ENCODE data around the gene CTNND2.

CTNND2 gene

DNA sequence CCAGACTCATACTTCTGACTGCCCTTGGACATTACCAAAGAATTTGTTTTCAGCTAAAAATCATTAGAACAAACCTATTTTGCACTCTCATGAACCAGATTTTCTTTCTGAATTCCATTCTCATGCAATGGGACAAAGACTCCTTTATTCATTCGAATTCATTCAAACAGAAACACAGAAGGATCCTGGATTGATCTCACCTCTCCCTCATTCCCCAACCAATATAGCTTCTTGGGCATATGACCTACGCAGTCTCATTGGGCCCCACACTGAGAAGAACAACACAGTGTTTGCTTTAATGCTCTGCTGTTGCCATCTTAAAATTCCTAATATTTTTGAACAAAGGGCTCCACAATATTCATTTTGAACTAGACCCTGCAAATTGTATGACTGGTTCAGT lies 392.4 kb downstream of the CTNND2 start:
- no peaks in the 10 kb centered on the region for H3K27me3 ChIP-seq (ENCODE audit: low read depth, low read length)
- H3K4me1 ChIP-seq (ENCODE audit: control insufficient read depth in 1 of 2, insufficient read depth in 2 of 2, low read length in 2 of 2), result no peaks in the 10 kb centered on the region
- no peak overlapping the region for H3K27ac ChIP-seq (ENCODE audit: low read length)
- no peak overlapping the region for H3K4me3 ChIP-seq (ENCODE audit: low read depth in 1 of 2, low read length in 2 of 2)
- H3K9me3 ChIP-seq (ENCODE audit: control insufficient read depth in 1 of 2, low read length in 2 of 2), result no peaks in the 10 kb centered on the region
- no peaks in the 10 kb centered on the region for H3K36me3 ChIP-seq (ENCODE audit: control insufficient read depth in 1 of 2, insufficient read depth in 2 of 2, low read length in 2 of 2)

DNA sequence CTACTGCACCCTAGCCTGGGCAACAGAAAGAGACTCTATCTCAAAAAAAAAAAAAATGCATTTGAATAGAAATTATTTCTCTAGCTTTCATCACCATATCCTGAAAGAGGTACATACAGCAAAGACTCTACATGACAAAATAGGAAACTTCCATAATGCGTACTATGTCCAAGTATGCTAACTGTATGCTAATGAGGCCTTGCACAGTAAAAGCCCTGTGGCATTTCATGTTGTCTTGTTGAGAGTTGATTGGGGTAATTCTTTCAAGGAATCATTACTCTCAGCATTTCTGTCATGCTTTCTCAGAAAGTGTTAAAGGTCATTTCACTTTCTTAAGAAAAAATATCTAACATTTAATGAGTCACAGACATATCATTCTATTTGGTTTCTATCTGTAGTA lies 393.4 kb downstream of the CTNND2 start:
- Histone ChIP-seq H3K27ac (ENCODE audit: low read length) (no peak overlapping the region), H3K4me1 (ENCODE audit: control insufficient read depth in 1 of 2, insufficient read depth in 2 of 2, low read length in 2 of 2) (no peaks in the 10 kb centered on the region), H3K36me3 (ENCODE audit: control insufficient read depth in 1 of 2, insufficient read depth in 2 of 2, low read length in 2 of 2) (no peaks in the 10 kb centered on the region), H3K4me3 (ENCODE audit: low read depth in 1 of 2, low read length in 2 of 2) (no peak overlapping the region), H3K27me3 (ENCODE audit: low read depth, low read length) (no peaks in the 10 kb centered on the region), H3K9me3 (ENCODE audit: control insufficient read depth in 1 of 2, low read length in 2 of 2) (no peaks in the 10 kb centered on the region)

DNA sequence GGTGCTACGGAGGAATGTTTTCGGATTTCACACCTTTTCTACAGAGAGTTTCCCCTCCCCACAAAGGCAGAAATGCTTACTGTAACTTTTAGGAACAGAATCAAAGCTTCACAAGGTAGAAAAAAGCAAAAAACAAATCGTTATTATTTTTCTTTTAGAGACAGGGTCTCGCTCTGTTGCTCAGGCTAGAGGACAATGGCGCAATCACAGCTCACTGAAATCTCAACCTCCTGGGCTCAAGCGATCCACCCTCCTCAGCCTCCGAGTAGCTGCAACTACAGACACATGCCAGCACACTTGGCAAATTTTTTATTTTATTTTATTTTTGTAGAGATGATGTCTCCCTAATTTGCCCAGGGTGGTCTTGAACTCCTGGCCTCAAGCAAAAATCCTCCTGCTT lies 394.5 kb downstream of the CTNND2 start:
- Histone ChIP-seq H3K4me3 (ENCODE audit: low read depth in 1 of 2, low read length in 2 of 2) (no peak overlapping the region), H3K27me3 (ENCODE audit: low read depth, low read length) (no peaks in the 10 kb centered on the region), H3K27ac (ENCODE audit: low read length) (no peak overlapping the region), H3K4me1 (ENCODE audit: control insufficient read depth in 1 of 2, insufficient read depth in 2 of 2, low read length in 2 of 2) (no peaks in the 10 kb centered on the region), H3K36me3 (ENCODE audit: control insufficient read depth in 1 of 2, insufficient read depth in 2 of 2, low read length in 2 of 2) (no peaks in the 10 kb centered on the region), H3K9me3 (ENCODE audit: control insufficient read depth in 1 of 2, low read length in 2 of 2) (no peaks in the 10 kb centered on the region)

DNA sequence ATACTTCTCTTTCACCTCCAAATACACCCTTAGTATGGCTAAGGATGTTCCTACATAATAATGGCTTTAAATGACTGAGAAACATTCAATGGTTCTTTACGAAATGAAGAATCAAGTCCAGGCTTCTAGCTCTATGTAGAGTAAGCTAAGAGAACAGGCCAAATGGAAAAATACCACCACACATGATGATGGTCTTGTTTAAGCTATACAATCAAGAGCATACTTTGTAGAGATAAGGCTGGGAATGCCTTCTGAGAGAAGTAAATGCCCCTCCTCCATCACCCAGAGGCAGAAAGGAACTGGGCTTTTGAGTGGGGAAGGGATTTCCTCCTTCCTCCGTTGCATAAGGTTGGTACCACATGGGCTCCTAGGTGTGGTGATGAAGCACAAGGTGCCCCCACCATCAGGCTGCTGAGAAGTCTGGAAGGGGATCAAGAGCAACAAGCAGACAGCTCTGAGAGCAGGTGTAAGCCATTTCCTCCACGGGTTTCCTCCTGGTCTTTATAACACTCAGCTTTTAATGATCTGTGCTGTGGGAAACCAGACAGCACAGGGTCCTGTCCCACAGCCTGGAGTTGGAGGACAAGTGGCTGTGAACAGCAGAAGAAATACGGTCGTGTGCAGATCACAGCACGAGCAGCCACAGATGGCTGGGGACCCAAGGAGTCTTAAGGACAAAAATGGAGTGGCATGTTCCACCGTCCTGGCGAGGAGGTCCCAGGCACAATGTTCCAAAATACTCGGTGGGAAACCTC lies 396.9 kb downstream of the CTNND2 start:
- no peaks in the 10 kb centered on the region for H3K27me3 ChIP-seq (ENCODE audit: low read depth, low read length)
- no peaks in the 10 kb centered on the region for H3K4me1 ChIP-seq (ENCODE audit: control insufficient read depth in 1 of 2, insufficient read depth in 2 of 2, low read length in 2 of 2)
- no peak overlapping the region for H3K4me3 ChIP-seq (ENCODE audit: low read depth in 1 of 2, low read length in 2 of 2)
- no peaks in the 10 kb centered on the region for H3K9me3 ChIP-seq (ENCODE audit: control insufficient read depth in 1 of 2, low read length in 2 of 2)
- no peaks in the 10 kb centered on the region for H3K36me3 ChIP-seq (ENCODE audit: control insufficient read depth in 1 of 2, insufficient read depth in 2 of 2, low read length in 2 of 2)
- no peak overlapping the region for H3K27ac ChIP-seq (ENCODE audit: low read length)

DNA sequence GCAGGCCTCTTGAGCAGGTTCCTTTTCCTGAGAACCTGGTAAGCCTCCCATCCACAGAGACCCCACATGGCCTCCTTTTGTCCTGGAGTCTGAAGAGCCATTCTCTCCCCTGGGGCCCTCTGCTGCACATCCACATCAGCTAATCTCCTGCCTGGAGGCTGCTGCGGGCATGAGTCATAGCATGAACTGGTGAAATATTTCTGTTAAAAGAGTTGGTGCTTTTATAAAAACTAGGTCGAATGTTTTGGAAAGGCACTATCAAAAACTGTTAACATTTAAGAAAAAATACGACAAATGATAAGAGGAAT lies 399.4 kb downstream of the CTNND2 start:
- no peak overlapping the region for H3K27ac ChIP-seq (ENCODE audit: low read length)
- no peaks in the 10 kb centered on the region for H3K27me3 ChIP-seq (ENCODE audit: low read depth, low read length)
- H3K9me3 ChIP-seq (ENCODE audit: control insufficient read depth in 1 of 2, low read length in 2 of 2), result no peaks in the 10 kb centered on the region
- H3K36me3 ChIP-seq (ENCODE audit: control insufficient read depth in 1 of 2, insufficient read depth in 2 of 2, low read length in 2 of 2), result no peaks in the 10 kb centered on the region
- H3K4me1 ChIP-seq (ENCODE audit: control insufficient read depth in 1 of 2, insufficient read depth in 2 of 2, low read length in 2 of 2), result no peaks in the 10 kb centered on the region
- H3K4me3 ChIP-seq (ENCODE audit: low read depth in 1 of 2, low read length in 2 of 2), result no peak overlapping the region

DNA sequence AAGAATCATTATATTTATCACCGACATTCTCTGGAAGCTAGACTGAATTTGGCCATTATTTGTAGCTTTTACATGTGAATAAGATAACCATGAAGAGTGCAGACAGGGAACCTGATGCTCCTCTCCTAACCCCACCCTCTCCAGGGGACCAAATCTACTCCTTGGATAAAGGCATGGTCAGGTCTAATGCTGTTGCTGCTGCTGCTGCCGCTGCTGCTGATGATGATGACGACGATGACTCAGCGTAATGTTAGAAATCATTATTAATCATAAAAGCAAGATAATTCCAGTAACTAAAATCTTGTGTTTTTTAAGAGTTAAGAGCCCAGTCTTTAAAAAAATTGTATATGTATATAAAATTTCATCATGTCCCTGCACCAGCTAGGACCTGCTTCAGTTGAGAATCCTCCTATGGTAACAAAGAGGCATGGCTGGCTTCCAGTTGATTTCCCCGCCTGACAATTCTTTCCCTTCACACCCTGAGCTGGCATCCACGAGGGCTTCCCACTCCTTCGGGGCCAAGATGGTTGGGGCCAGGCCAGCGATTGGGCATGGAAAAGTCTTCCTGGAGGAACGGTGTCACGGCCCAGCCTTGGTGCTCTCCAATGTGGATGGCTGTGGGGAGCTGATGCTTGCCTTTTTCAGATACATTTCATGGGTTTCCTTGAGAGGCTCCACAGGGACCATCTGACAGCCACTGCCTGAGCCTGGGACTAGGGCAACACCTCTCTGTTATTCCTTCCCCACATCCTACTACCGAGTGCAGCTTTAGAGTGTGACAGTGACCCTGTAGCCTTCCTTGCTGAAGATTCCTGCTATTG lies 400.0 kb downstream of the CTNND2 start:
- Histone ChIP-seq H3K4me1 (ENCODE audit: control insufficient read depth in 1 of 2, insufficient read depth in 2 of 2, low read length in 2 of 2) (no peaks in the 10 kb centered on the region), H3K27me3 (ENCODE audit: low read depth, low read length) (no peaks in the 10 kb centered on the region), H3K4me3 (ENCODE audit: low read depth in 1 of 2, low read length in 2 of 2) (no peak overlapping the region), H3K27ac (ENCODE audit: low read length) (no peak overlapping the region), H3K36me3 (ENCODE audit: control insufficient read depth in 1 of 2, insufficient read depth in 2 of 2, low read length in 2 of 2) (no peaks in the 10 kb centered on the region), H3K9me3 (ENCODE audit: control insufficient read depth in 1 of 2, low read length in 2 of 2) (no peaks in the 10 kb centered on the region)

DNA sequence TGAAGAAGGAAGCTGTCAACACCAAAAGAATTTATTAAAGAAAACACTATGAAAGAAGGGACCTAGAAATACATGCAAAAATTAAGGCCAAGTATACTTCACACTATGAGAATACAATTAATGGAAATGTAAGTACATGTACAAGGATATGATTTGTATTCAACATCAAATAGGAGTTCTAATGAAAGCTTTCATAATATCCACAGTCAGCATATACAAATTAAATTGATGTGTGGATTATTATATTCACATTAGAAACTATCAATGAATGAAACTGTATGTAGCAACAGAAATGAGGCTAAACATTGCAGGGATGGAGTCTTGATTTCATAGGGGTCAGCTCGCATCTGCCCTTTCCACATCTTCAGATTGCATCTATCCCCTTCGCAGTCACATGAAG lies 401.5 kb downstream of the CTNND2 start:
- Histone ChIP-seq H3K27ac (ENCODE audit: low read length) (no peak overlapping the region), H3K9me3 (ENCODE audit: control insufficient read depth in 1 of 2, low read length in 2 of 2) (no peaks in the 10 kb centered on the region), H3K27me3 (ENCODE audit: low read depth, low read length) (no peaks in the 10 kb centered on the region), H3K4me1 (ENCODE audit: control insufficient read depth in 1 of 2, insufficient read depth in 2 of 2, low read length in 2 of 2) (no peaks in the 10 kb centered on the region), H3K36me3 (ENCODE audit: control insufficient read depth in 1 of 2, insufficient read depth in 2 of 2, low read length in 2 of 2) (no peaks in the 10 kb centered on the region), H3K4me3 (ENCODE audit: low read depth in 1 of 2, low read length in 2 of 2) (no peak overlapping the region)

DNA sequence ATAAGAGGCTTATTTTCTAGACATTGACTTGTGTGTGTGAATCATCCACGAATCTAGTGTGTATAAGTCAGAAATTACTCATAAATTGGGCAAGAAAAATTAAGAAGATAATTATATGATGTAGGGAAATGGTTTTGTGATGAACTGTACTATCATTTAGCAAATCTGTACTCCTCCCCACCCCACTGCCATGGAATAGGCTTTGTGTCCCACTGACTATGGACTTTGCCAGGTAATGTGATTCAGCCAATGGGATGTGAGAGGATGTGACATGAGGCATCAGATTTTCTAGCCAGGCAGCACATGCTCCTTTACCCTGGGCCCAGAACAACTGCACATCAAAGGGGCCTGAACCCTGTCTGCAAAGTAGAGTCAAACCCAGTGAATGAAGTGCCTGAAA lies 406.6 kb downstream of the CTNND2 start:
- H3K4me1 ChIP-seq (ENCODE audit: control insufficient read depth in 1 of 2, insufficient read depth in 2 of 2, low read length in 2 of 2), result no peaks in the 10 kb centered on the region
- no peak overlapping the region for H3K4me3 ChIP-seq (ENCODE audit: low read depth in 1 of 2, low read length in 2 of 2)
- H3K27ac ChIP-seq (ENCODE audit: low read length), result no peak overlapping the region
- no peaks in the 10 kb centered on the region for H3K27me3 ChIP-seq (ENCODE audit: low read depth, low read length)
- no peaks in the 10 kb centered on the region for H3K9me3 ChIP-seq (ENCODE audit: control insufficient read depth in 1 of 2, low read length in 2 of 2)
- H3K36me3 ChIP-seq (ENCODE audit: control insufficient read depth in 1 of 2, insufficient read depth in 2 of 2, low read length in 2 of 2), result no peaks in the 10 kb centered on the region

DNA sequence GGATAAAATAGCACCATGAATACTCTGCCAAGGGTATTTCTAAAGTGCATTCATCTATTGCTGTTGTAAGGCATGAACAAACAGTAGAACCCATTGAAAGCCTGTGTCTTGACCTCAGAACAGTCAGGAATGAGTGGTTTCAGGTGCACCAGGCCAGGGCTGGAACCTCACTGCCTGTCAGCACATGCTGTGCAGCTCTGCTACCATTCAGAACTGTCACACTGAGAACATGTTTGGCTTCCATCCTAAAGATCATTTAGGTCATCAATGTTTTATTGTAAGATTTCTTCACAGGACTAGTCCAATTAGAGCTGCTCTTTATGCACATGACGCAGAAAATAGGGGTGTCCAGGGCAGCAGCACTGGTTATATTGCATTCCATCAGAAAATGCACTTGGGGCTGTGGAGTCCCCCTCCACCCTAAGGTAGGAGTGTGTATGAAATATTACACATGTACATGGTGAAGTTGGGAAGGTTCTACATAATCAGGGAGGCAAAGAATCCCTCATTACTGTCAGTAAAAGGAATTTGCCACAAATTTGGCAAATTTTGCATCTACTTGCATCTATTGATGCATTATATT lies 408.0 kb downstream of the CTNND2 start:
- H3K27ac ChIP-seq (ENCODE audit: low read length), result no peak overlapping the region
- no peak overlapping the region for H3K4me3 ChIP-seq (ENCODE audit: low read depth in 1 of 2, low read length in 2 of 2)
- no peaks in the 10 kb centered on the region for H3K4me1 ChIP-seq (ENCODE audit: control insufficient read depth in 1 of 2, insufficient read depth in 2 of 2, low read length in 2 of 2)
- no peaks in the 10 kb centered on the region for H3K36me3 ChIP-seq (ENCODE audit: control insufficient read depth in 1 of 2, insufficient read depth in 2 of 2, low read length in 2 of 2)
- H3K9me3 ChIP-seq (ENCODE audit: control insufficient read depth in 1 of 2, low read length in 2 of 2), result no peaks in the 10 kb centered on the region
- H3K27me3 ChIP-seq (ENCODE audit: low read depth, low read length), result no peaks in the 10 kb centered on the region

DNA sequence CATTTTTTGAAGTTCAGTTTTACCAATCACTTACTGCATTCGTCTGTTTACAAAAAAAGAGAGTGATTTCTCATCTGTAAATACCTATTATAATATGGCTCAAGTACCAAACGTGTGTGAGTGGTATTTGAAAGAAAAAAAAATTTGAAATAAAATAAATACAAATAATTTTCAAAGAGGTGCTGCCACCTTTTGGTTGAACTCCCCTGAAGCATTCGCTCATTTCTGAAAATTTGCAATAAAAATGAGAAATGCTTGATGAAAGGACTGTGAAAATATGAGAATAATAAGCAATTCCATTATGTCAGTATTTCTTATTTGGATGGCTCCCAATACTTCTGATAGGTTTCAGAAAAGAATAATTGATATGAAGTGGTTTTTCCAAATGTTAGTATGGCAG lies 409.9 kb downstream of the CTNND2 start:
- Histone ChIP-seq H3K4me3 (ENCODE audit: low read depth in 1 of 2, low read length in 2 of 2) (no peak overlapping the region), H3K27me3 (ENCODE audit: low read depth, low read length) (no peaks in the 10 kb centered on the region), H3K4me1 (ENCODE audit: control insufficient read depth in 1 of 2, insufficient read depth in 2 of 2, low read length in 2 of 2) (no peaks in the 10 kb centered on the region), H3K9me3 (ENCODE audit: control insufficient read depth in 1 of 2, low read length in 2 of 2) (no peaks in the 10 kb centered on the region), H3K36me3 (ENCODE audit: control insufficient read depth in 1 of 2, insufficient read depth in 2 of 2, low read length in 2 of 2) (no peaks in the 10 kb centered on the region), H3K27ac (ENCODE audit: low read length) (no peak overlapping the region)

DNA sequence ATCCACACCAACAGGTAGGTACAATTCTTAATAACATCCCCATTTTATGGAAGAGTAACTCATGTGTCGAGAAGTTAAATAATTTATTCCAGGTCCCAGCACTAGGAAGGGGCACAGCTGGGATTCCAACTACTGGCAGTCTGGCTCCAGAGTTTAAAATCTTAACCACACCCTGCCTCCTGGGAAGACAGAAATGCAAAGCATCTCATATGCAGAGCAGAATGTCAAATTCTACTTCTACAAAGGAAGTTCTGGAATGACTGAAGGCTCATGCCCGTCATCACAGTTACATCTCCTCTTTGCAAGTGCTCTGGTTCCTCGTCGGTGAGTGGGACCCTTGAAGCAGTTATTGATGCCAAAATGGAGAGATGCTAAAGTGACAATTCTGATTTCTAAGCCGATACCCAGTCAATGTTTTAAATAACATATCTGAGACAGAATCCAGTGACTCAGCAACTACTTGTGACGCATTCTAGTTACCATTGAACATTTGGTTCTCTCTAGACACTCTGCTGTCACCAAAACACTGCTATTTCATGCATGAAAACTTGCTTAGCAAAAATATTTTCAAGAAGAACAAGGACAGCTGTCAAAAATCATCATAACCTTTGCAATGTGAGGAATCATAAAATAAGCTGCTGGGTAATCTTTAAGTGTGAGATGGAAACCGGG lies 412.7 kb downstream of the CTNND2 start:
- Histone ChIP-seq H3K9me3 (ENCODE audit: control insufficient read depth in 1 of 2, low read length in 2 of 2) (no peaks in the 10 kb centered on the region), H3K27ac (ENCODE audit: low read length) (no peak overlapping the region), H3K27me3 (ENCODE audit: low read depth, low read length) (no peaks in the 10 kb centered on the region)

More for the DNA sequence above, 412.7 kb downstream of the CTNND2 start:
- Histone ChIP-seq H3K4me1 (ENCODE audit: control insufficient read depth in 1 of 2, insufficient read depth in 2 of 2, low read length in 2 of 2) (no peaks in the 10 kb centered on the region), H3K4me3 (ENCODE audit: low read depth in 1 of 2, low read length in 2 of 2) (no peak overlapping the region), H3K36me3 (ENCODE audit: control insufficient read depth in 1 of 2, insufficient read depth in 2 of 2, low read length in 2 of 2) (no peaks in the 10 kb centered on the region)

Data from muscle layer of duodenum (tissue), 2 donors.